Stimulated activated effector memory CD8-positive, alpha-beta T cell treated with anti-CD3 and anti-CD28 coated beads, Interleukin-12 subunit alpha, Interleukin-12 subunit beta, amount 100 ng/mL, for 72 hours (primary cell): ENCODE data around the gene TMC5.
A peak's percentile ranks its signal among the peaks of the same experiment; 100 is the strongest.
"Not testable (repeated sequence)": the region's sequence is repeated elsewhere in the genome, so short reads cannot be mapped to it uniquely, and the experiment has no call there.

Source experiments
- ATAC-seq: fragments of 150-1000 bp; cut with Tn5 transposase; 2 replicates; pipeline ENCODE4 v1.10.0; 2021
- DNase-seq, 2 donors: peaks; one replicate each; pipeline ENCODE4 v3.0.0; 2021 to 2022; ENCODE audit warnings: low spot score in 2 of 2
- H3K27ac Mint-ChIP-seq: one replicate; pipeline ENCODE4 v1.8.0; 2022; ENCODE audit warnings: mild to moderate bottlenecking, mixed read lengths
- H3K36me3 Mint-ChIP-seq: one replicate; pipeline ENCODE4 v1.8.0; 2022; ENCODE audit warnings: mild to moderate bottlenecking, mixed read lengths
- H3K4me1 Mint-ChIP-seq: one replicate; pipeline ENCODE4 v1.8.0; 2022; ENCODE audit warnings: mixed read lengths
- H3K4me3 Mint-ChIP-seq: one replicate; pipeline ENCODE4 v1.8.0; 2022; ENCODE audit warnings: mild to moderate bottlenecking, mixed read lengths
- H3K9me3 Mint-ChIP-seq: one replicate; pipeline ENCODE4 v1.8.0; 2022; ENCODE audit warnings: mixed read lengths

TMC5 gene

DNA sequence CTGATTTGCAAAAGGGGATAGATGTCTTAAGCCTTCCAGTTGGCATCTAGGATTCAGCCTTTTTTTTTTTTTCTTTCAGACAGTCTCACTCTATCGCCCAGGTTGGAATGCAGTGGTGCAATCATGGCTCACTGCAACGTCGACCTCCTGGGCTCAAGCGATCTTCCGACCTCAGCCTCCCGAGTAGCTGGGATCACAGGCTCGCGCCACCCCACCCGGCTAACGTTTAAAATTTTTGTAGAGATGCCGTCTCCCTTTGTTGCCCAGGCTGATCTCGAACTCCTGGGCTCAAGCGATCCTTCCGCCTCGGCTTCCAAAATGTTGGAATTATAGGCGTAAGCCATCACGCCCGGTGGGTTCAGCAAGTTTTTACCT, 105.5 kb downstream of the TMC5 start:
- Mint-ChIP-seq H3K36me3 (peaks cover 39% of the 10 kb centered on the region), H3K27ac (peak overlapping the region; percentile 95), H3K4me1 (peaks cover 49% of the 10 kb centered on the region), H3K9me3 (no peaks in the 10 kb centered on the region), H3K4me3 (peak overlapping the region; percentile 97)
- DNase-seq (no peak), ATAC-seq (no peak)

GRCh38 chr16:19523559-19524355, 106.1 kb downstream of the TMC5 start, which contains the start of gene CCP110:
Gene CCP110, plus strand, starts transcription at chr16:19523942. Its CDS starts 3,940 bp downstream, at chr16:19527882.
- Mint-ChIP-seq H3K36me3 (peaks cover 39% of the 10 kb centered on the region), H3K9me3 (no peaks in the 10 kb centered on the region), H3K27ac (peak within 1 kb of the TSS; percentile 95), H3K4me1 (peaks cover 43% of the 10 kb centered on the region), H3K4me3 (peak within 1 kb of the TSS; percentile 97)
- ATAC-seq (peak; percentile 92), DNase-seq (peak; percentile 84 to 94)

DNA sequence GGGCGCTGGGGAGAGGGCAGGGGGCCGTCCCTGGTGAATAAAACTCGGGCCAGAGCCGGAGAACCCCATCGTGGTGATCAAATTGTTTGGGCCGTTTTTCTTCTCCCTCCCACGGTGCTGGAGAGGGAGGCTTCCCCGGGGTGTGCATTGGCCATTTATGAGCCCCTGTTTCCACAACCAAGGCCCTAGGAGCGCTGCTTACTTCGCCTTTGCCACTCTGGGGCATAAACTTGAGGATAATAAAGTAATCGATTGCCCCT, 106.6 kb downstream of the TMC5 start:
- DNase-seq: no peak
- Mint-ChIP-seq H3K27ac (peak overlapping the region; percentile 95), H3K36me3 (peaks cover 44% of the 10 kb centered on the region), H3K4me1 (peaks cover 39% of the 10 kb centered on the region), H3K4me3 (peak overlapping the region; percentile 97), H3K9me3 (no peaks in the 10 kb centered on the region)
- no peak for ATAC-seq

GRCh38 chr16:19524616-19525384, 107.1 kb downstream of the TMC5 start:
- H3K4me1 Mint-ChIP-seq: peaks cover 39% of the 10 kb centered on the region
- H3K27ac Mint-ChIP-seq: peak overlapping the region; percentile 95
- H3K4me3 Mint-ChIP-seq: peak overlapping the region; percentile 97
- DNase-seq (no peak), ATAC-seq (no peak)
- H3K36me3 Mint-ChIP-seq: peaks cover 48% of the 10 kb centered on the region
- no peaks in the 10 kb centered on the region for H3K9me3 Mint-ChIP-seq

DNA sequence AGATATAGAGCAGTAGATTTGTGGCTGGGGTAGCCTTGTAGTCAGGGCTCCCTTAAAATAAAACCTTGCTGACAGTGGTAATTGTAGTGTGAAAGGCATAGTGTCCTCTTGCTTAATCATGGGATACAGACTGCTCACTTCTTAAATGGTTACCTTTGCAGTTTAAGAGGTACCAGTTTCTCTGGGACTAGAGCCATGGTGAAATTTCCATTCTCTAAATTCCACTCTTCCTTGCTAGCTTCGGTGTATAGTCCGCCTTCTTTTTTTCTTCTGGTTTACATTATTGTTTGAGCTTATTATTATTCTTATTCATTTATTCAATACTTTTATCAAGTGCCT, 107.7 kb downstream of the TMC5 start:
- DNase-seq (no peak), ATAC-seq (no peak)
- Mint-ChIP-seq H3K27ac (no peak overlapping the region), H3K4me1 (peaks cover 34% of the 10 kb centered on the region), H3K4me3 (peak overlapping the region; percentile 97), H3K36me3 (peaks cover 48% of the 10 kb centered on the region), H3K9me3 (no peaks in the 10 kb centered on the region)

DNA sequence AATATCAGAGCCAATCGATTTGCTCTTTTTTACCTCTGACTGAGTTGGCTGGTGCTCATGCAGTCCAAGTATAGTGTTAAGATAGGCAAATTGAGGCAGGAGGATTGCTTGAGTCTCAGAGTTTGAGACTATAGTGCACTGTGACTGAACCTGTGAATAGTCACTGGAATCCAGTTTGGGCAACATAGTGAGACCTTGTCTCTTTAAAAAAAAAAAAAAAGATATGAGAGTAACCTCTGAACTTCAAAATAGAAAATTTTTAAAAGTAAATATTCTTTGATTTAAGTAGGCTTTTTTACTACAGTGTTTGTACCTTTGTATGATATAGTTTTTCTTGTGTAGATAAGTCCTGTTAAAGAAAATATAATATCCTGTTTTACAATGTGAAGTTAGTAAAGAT, 109.5 kb downstream of the TMC5 start:
- Mint-ChIP-seq H3K4me1 (peaks cover 20% of the 10 kb centered on the region), H3K36me3 (peaks cover 44% of the 10 kb centered on the region)

GRCh38 chr16:19528666-19529065, 111.0 kb downstream of the TMC5 start:
- Mint-ChIP-seq H3K4me1 (peaks cover 13% of the 10 kb centered on the region), H3K27ac (no peak overlapping the region), H3K9me3 (no peaks in the 10 kb centered on the region), H3K4me3 (no peak overlapping the region), H3K36me3 (peaks cover 53% of the 10 kb centered on the region)
- DNase-seq (no peak), ATAC-seq (no peak)

More for the DNA sequence above, 109.5 kb downstream of the TMC5 start:
- Mint-ChIP-seq H3K27ac (no peak overlapping the region), H3K9me3 (no peaks in the 10 kb centered on the region), H3K4me3 (no peak overlapping the region)
- DNase-seq (no peak), ATAC-seq (no peak)

GRCh38 chr16:19532601-19533000, 114.9 kb downstream of the TMC5 start:
- no peaks in the 10 kb centered on the region for H3K4me1 Mint-ChIP-seq
- H3K9me3 Mint-ChIP-seq: no peaks in the 10 kb centered on the region
- no peak for ATAC-seq

DNA sequence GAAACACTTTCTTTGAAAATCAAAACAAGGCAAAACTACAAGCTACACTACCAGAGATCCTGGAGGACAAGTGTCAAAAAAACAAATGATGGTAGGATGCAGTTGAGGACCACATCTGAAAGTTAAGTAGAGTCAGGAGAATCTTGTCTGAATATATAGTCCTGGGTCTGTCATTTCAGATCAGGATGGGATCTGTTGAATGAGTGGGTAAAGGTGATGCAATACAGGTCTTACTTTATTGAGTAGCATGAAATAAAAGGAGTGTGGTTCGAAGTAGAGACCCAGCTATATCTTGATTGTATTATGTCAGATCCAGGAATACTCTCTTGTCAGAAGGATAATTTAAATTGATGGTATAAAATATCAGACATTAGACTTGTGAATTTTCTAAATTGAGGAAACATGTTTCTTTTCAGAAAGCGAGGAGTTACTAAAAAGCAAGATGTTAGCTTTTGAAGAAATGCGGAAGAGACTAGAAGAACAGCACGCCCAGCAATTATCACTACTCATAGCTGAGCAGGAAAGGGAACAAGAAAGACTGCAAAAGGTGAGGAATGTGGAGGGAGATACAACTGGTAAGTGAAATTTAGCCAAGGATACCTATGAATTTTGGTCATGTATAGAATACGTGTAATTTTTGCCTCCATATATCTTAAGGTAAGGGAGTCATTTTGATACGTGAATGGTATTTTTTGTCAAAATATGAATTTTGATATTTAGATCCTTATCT, 122.7 kb downstream of the TMC5 start:
- H3K4me1 Mint-ChIP-seq: no peaks in the 10 kb centered on the region
- H3K36me3 Mint-ChIP-seq: peaks cover 83% of the 10 kb centered on the region
- ATAC-seq (no peak), DNase-seq (no peak)
- H3K27ac Mint-ChIP-seq: no peak overlapping the region
- no peak overlapping the region for H3K4me3 Mint-ChIP-seq
- no peaks in the 10 kb centered on the region for H3K9me3 Mint-ChIP-seq

More at GRCh38 chr16:19532601-19533000, 114.9 kb downstream of the TMC5 start:
- Mint-ChIP-seq H3K27ac (no peak overlapping the region), H3K36me3 (peaks cover 84% of the 10 kb centered on the region), H3K4me3 (no peak overlapping the region)
- no peak for DNase-seq

DNA sequence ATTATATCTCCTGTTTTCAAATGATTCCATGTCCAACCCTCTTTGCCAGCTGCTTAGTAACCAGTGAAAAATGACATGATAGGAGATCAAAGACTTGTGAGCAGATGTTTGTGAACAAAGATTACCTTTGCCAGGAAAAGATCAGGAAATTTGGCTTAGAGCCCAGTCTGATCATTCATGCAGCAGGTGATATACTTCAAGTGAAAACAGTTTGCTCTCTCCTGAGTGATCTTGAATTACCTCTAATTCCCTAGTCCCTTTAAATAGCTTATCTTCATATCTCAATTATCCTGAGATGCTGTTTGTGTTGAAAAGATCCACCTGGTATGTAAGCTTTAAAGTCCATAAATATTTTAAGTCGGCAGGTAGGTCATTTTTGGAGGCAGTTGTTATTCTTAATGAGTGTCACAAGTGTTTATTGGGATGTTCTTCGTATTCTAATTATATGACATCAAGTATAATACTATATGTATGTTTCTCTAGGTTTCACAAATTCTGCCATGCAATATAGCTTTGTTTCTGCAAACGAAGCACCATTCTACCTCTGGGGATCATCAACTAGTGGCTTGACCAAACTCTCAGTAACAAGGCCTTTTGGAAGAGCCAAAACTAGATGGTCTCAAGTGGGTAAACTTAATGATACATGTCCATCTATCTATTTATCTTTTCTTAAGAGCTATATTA, 124.6 kb downstream of the TMC5 start:
- DNase-seq (no peak), ATAC-seq (no peak)
- no peaks in the 10 kb centered on the region for H3K9me3 Mint-ChIP-seq
- H3K4me1 Mint-ChIP-seq: no peaks in the 10 kb centered on the region
- no peak overlapping the region for H3K27ac Mint-ChIP-seq
- no peak overlapping the region for H3K4me3 Mint-ChIP-seq
- peaks cover 83% of the 10 kb centered on the region for H3K36me3 Mint-ChIP-seq

GRCh38 chr16:19543278-19543996, 125.8 kb downstream of the TMC5 start:
- H3K36me3 Mint-ChIP-seq: peaks cover 91% of the 10 kb centered on the region
- DNase-seq, H3K4me1 Mint-ChIP-seq, H3K9me3 Mint-ChIP-seq, H3K27ac Mint-ChIP-seq, H3K4me3 Mint-ChIP-seq, ATAC-seq: not testable (repeated sequence)

DNA sequence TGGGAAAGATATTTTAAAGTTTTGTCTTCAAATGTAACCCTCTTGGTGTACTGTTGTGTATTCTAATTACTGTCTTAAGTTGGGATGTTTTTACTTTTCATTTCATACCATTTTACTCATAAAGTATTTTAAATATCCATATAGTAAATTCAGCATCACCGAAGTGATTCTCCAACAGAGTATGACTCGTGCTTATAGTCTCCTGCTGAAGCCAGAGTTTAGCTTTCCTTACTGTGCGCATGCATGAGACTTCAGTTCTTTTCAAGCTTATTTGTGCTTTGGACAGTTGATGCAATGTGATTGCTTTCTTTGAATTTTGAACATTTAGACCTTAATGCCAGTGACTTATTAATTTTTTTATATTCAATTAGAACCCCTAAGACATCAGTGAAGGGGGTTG, 130.5 kb downstream of the TMC5 start:
- ATAC-seq (no peak), DNase-seq (no peak)
- no peaks in the 10 kb centered on the region for H3K4me1 Mint-ChIP-seq
- no peak overlapping the region for H3K27ac Mint-ChIP-seq
- no peak overlapping the region for H3K4me3 Mint-ChIP-seq
- H3K9me3 Mint-ChIP-seq: no peaks in the 10 kb centered on the region
- H3K36me3 Mint-ChIP-seq: peaks cover 63% of the 10 kb centered on the region
